ENCODE data around the gene PAK1.

Gene PAK1

DNA sequence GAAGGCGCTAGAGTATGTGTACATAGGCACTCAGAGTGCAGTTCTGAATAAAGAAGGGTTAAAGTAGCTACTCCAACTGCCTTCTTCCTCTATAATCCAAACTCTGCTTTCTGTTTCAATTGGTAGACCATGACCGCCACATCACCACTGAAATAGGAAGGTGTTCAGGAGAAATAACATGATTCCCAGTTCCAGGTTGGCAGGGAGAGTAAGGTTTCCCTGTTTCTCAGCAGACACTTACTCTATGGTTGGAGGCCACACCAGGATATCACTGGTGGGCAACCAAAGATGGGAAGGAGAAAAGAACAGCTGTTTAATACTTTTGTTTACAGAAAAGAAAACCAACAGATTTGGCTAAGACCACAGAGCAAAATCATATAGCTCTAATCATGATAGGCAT lies 37.9 kb downstream of the PAK1 start:
- H3K4me3 ChIP-seq (replicated peaks; ENCODE audit: low read depth, low read length) = no peak overlapping the region
- DNase-seq (ENCODE audit: extremely low read depth, low read depth) = no peak
- TF ChIP-seq, protein P1, sequence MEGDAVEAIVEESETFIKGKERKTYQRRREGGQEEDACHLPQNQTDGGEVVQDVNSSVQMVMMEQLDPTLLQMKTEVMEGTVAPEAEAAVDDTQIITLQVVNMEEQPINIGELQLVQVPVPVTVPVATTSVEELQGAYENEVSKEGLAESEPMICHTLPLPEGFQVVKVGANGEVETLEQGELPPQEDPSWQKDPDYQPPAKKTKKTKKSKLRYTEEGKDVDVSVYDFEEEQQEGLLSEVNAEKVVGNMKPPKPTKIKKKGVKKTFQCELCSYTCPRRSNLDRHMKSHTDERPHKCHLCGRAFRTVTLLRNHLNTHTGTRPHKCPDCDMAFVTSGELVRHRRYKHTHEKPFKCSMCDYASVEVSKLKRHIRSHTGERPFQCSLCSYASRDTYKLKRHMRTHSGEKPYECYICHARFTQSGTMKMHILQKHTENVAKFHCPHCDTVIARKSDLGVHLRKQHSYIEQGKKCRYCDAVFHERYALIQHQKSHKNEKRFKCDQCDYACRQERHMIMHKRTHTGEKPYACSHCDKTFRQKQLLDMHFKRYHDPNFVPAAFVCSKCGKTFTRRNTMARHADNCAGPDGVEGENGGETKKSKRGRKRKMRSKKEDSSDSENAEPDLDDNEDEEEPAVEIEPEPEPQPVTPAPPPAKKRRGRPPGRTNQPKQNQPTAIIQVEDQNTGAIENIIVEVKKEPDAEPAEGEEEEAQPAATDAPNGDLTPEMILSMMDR (IDR thresholded peaks at IDR 0.05; ENCODE audit: low read depth, low read length, missing control alignments) = no peak

DNA sequence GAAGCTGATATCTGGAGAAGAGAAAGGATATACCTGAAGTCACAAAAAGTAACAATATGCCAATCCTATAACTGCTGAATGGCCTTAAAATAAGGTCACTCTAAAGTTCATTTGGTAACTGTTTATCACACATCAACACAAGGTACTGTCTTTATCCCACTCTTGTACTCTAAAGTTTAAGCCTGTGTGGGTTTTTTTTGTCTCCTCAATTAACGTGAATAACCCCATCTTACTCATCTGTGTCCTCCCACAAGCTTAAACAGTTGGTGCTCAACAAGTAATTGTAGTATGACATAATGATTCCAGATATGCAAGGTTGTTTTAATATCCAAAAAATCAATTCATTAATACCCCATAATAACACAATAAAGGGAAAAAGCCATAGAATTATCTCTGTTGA lies 42.1 kb downstream of the PAK1 start:
- H3K4me3 ChIP-seq (replicated peaks; ENCODE audit: low read depth, low read length) = no peak overlapping the region
- no peak for DNase-seq (ENCODE audit: extremely low read depth, low read depth)
- TF ChIP-seq, protein P1 (IDR thresholded peaks at IDR 0.05; ENCODE audit: low read depth, low read length, missing control alignments) = no peak

DNA sequence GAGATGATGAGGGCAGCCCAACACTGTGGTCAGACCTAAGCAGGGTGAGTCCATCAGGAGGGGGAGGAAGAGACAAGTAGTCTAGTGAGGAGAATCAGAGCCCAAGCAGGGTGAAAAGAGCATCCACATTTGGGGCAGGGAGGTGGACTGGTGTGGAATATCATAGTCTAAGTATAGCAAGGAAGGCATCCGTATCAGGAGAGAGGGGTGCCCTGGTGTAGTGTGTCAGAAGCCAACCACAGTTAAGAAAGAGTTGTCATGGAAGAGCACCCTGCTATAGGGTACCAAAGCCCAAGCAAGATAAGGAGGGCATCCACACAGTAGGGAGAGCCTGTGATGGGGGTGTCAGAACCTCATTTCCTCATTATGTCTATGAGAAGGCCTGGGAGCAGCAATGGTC lies 45.3 kb downstream of the PAK1 start:
- DNase-seq (ENCODE audit: extremely low read depth, low read depth) = no peak
- TF ChIP-seq, protein P1 (IDR thresholded peaks at IDR 0.05; ENCODE audit: low read depth, low read length, missing control alignments) = no peak
- no peak overlapping the region for H3K4me3 ChIP-seq (replicated peaks; ENCODE audit: low read depth, low read length)

DNA sequence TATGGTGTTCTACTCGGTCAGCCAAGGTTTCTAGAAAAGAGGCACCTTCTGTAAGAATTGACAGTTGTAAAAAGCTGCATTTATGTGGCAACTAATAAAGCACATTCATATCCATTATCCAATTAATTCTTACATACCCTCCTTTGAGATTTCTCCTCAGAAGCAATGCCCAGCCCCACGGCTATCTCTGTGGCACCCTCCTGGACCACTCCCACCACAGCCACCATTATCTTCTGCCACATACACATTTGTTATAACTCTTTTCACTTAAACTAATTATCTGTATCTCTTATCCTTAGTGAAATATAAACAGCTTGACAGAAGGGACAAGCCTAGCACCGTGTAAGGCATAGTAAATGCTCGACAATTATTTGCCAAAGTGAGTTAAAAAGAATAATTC lies 48.5 kb downstream of the PAK1 start:
- H3K4me3 ChIP-seq (replicated peaks; ENCODE audit: low read depth, low read length) = no peak overlapping the region
- no peak for DNase-seq (ENCODE audit: extremely low read depth, low read depth)
- TF ChIP-seq, protein P1 (IDR thresholded peaks at IDR 0.05; ENCODE audit: low read depth, low read length, missing control alignments) = no peak

DNA sequence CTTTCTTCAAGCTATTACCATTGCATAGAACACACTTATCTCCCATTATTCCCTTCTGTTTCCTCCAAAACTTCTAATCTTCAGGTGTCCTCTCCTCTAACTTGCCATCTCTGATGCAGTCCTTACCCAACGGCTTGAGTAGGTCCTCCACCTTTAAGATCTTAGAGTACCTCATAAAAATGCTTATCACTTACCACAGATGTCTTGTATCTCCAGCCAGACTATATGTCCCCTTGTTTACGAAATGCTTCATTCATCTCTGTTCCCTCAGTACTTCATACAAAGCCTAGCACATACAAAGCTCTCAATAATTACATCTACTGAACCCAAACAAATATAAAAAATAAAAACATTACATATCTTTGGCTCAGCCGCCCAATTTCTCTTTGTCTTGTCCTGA lies 49.2 kb downstream of the PAK1 start:
- TF ChIP-seq, protein P1 (IDR thresholded peaks at IDR 0.05; ENCODE audit: low read depth, low read length, missing control alignments) = no peak
- no peak overlapping the region for H3K4me3 ChIP-seq (replicated peaks; ENCODE audit: low read depth, low read length)
- no peak for DNase-seq (ENCODE audit: extremely low read depth, low read depth)

DNA sequence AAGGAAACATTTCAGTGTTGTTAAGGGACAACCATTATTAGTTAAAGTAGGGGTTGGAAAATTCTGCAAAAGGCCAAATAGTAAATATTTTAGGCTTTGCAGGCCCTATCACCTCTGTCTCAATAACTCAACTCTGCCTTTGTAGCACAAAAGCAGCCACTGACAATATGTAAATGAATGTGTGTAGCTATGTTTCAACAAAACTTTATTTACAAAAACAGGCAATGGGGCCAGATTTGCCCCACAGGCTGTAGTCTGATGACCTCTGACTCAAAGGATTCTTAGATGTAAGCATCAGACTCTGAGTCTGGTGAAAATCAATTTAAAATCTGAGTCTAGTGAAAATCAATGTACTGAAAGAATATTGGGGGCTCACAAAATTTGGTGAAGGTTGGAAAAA lies 50.3 kb downstream of the PAK1 start:
- TF ChIP-seq, protein P1 (IDR thresholded peaks at IDR 0.05; ENCODE audit: low read depth, low read length, missing control alignments) = no peak
- no peak for DNase-seq (ENCODE audit: extremely low read depth, low read depth)
- H3K4me3 ChIP-seq (replicated peaks; ENCODE audit: low read depth, low read length) = no peak overlapping the region

DNA sequence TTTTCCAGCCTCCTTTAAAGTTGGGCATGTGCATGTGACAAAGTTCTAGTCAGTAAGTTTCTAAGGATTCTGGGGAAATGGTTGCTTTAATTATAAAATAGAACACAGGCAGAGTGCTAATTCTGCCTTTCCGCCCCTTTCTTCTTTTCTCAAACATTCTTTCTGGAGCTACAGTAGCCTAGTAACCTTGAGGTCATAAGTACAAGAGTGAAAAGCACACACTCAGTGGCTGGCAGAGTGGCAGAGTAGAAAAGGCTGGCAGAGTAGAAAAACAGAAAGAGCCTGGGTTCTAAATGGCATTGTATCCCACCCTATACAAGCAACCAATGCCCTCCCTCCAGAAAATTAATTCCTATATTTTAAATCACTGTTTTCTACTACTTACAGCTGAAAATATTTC lies 51.2 kb downstream of the PAK1 start:
- TF ChIP-seq, protein P1 (IDR thresholded peaks at IDR 0.05; ENCODE audit: low read depth, low read length, missing control alignments) = no peak
- DNase-seq (ENCODE audit: extremely low read depth, low read depth) = no peak
- H3K4me3 ChIP-seq (replicated peaks; ENCODE audit: low read depth, low read length) = no peak overlapping the region
